OCI-LY1 (cell line): ENCODE measurements around the gene GUCA2A.

Experiments
- H2AFZ ChIP-seq: fragments of 200-600 bp; sonication (generic), shearing (Covaris generic); 2 replicates; pipeline ENCODE4 v1.6.0; 2014; ENCODE audit warnings: antibody characterized with exemption, mild to moderate bottlenecking, low read length
- H3F3A ChIP-seq: fragments of 200-600 bp; sonication (generic), shearing (Covaris generic); 2 replicates; pipeline ENCODE4 v1.6.0; 2014; ENCODE audit warnings: mild to moderate bottlenecking, antibody characterized with exemption, low read length, moderate library complexity; ENCODE audit not compliant: insufficient read depth
- H3K27ac ChIP-seq: fragments of 200-600 bp; sonication (generic); 2 replicates; pipeline ENCODE4 v1.5.1; 2014; ENCODE audit warnings: low read length, mixed run types, mild to moderate bottlenecking, low read depth; ENCODE audit not compliant: poor library complexity, severe bottlenecking
- H3K27me3 ChIP-seq: fragments of 200-600 bp; sonication (generic); 2 replicates; pipeline ENCODE4 v1.6.0; 2014; ENCODE audit warnings: antibody characterized with exemption, mild to moderate bottlenecking, low read length, moderate library complexity; ENCODE audit not compliant: insufficient read depth
- H3K36me3 ChIP-seq: fragments of 200-600 bp; sonication (generic); 2 replicates; pipeline ENCODE4 v1.6.1; 2014; ENCODE audit warnings: mild to moderate bottlenecking, antibody characterized with exemption, low read length, moderate library complexity, mixed read lengths; ENCODE audit not compliant: insufficient read depth
- H3K4me1 ChIP-seq: fragments of 200-600 bp; sonication (generic); 2 replicates; pipeline ENCODE4 v1.5.1; 2014; ENCODE audit warnings: mild to moderate bottlenecking, low read length, moderate library complexity; ENCODE audit not compliant: insufficient read depth, severe bottlenecking
- H3K4me2 ChIP-seq: fragments of 200-600 bp; sonication (generic), shearing (Covaris generic); 2 replicates; pipeline ENCODE4 v1.6.1; 2014; ENCODE audit warnings: low read length
- H3K4me3 ChIP-seq: fragments of 200-600 bp; sonication (generic); 2 replicates; pipeline ENCODE4 v1.5.1; 2014; ENCODE audit warnings: low read length, low read depth, mild to moderate bottlenecking, mixed read lengths; ENCODE audit not compliant: poor library complexity, severe bottlenecking
- H3K79me2 ChIP-seq: fragments of 200-600 bp; shearing (Covaris generic); 2 replicates; pipeline ENCODE4 v1.6.1; 2016; ENCODE audit warnings: mixed run types, low read length, mixed read lengths; ENCODE audit not compliant: insufficient read depth
- H3K9ac ChIP-seq: fragments of 200-600 bp; sonication (generic), shearing (Covaris generic); 2 replicates; pipeline ENCODE4 v1.6.1; 2014; ENCODE audit warnings: mild to moderate bottlenecking, low read length, mixed read lengths
- H3K9me2 ChIP-seq: fragments of 200-600 bp; sonication (generic), shearing (Covaris generic); 2 replicates; pipeline ENCODE4 v1.6.1; 2014; ENCODE audit warnings: low read depth, mild to moderate bottlenecking, low read length, mixed read lengths
- H3K9me3 ChIP-seq: fragments of 200-600 bp; shearing (Covaris generic); 2 replicates; pipeline ENCODE4 v1.6.1; 2014; ENCODE audit warnings: low read length, mixed read lengths
- H4K20me1 ChIP-seq: fragments of 200-600 bp; sonication (generic), shearing (Covaris generic); 2 replicates; pipeline ENCODE4 v1.6.0; 2016; ENCODE audit warnings: mild to moderate bottlenecking, low read length; ENCODE audit not compliant: insufficient read depth
- CTCF ChIP-seq: fragments of 200-600 bp; sonication (generic), shearing (Covaris generic); IDR thresholded peaks from 2 replicates; pipeline ENCODE4 v1.5.1; 2017; ENCODE audit warnings: mild to moderate bottlenecking, antibody characterized with exemption, low read length, moderate library complexity, mixed read lengths
- EZH2 ChIP-seq: fragments of 200-600 bp; sonication (generic), shearing (Covaris generic); IDR thresholded peaks from 2 replicates; pipeline ENCODE4 v1.8.0; 2017; ENCODE audit warnings: borderline replicate concordance, mixed run types, mild to moderate bottlenecking, antibody characterized with exemption, low read length, moderate library complexity, mixed read lengths

GUCA2A gene

DNA sequence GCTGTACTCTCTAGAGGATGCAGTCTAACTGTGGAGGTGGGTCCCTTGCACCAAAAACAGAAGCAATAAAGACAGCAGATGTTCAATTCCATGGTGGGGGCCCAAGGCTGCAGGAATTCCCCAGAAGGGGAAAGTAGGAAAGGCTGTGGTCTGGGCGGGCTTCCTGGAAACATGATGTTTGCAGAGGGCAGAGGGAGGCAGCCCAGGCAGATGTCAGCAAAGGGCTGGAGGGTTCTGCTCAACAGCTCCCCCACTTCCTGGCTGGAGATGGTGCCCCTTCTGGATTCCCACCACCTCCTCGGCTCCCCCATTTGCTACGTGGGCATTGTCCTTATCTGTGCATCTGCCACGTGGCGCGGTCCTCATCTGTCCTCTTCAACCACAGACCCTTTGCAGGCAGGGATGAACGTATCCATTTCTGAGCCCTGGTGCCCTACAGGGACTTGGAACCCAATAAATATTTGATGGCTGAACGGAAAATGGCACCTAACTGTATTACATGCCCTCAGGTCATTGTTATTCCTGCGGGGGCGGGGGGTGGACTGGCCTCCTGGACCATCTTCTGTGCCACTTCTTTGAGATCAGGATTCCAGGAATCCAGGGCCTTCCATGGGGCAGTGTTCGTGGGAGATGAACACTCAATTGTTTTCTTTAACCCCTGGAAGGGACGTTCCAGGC is 19.7 kb downstream of the GUCA2A start:
- Histone ChIP-seq H3K4me1 (no peaks in the 10 kb centered on the region), H3K4me3 (no peak overlapping the region), H3K79me2 (no peaks in the 10 kb centered on the region), H3K36me3 (no peaks in the 10 kb centered on the region), H3K27ac (no peak overlapping the region), H3K9ac (no peak overlapping the region), H3K9me3 (no peaks in the 10 kb centered on the region), H4K20me1 (no peaks in the 10 kb centered on the region), H3K4me2 (no peak overlapping the region), H3K9me2 (no peaks in the 10 kb centered on the region), H3K27me3 (no peaks in the 10 kb centered on the region; the same call in 1 of the 2 replicates), H3F3A (no peaks in the 10 kb centered on the region), H2AFZ (no peak overlapping the region)
- TF ChIP-seq EZH2 (no peak), CTCF (no peak)

- Histone ChIP-seq H3K4me1 (no peaks in the 10 kb centered on the region), H3K9ac (no peak overlapping the region), H2AFZ (no peak overlapping the region), H3K36me3 (no peaks in the 10 kb centered on the region), H3K9me3 (no peaks in the 10 kb centered on the region), H3K27ac (no peak overlapping the region), H3K4me3 (no peak overlapping the region), H3F3A (no peaks in the 10 kb centered on the region), H3K27me3 (no peaks in the 10 kb centered on the region; the same call in 1 of the 2 replicates), H3K9me2 (no peaks in the 10 kb centered on the region), H4K20me1 (no peaks in the 10 kb centered on the region), H3K4me2 (no peak overlapping the region), H3K79me2 (no peaks in the 10 kb centered on the region)
- TF ChIP-seq CTCF = no peak
These were observed 20.4 kb downstream of the GUCA2A start for GRCh38 chr1:42143896-42144710.

GRCh38 chr1:42142894-42143675 is 21.5 kb downstream of the GUCA2A start:
- Histone ChIP-seq H3K9me3 (no peaks in the 10 kb centered on the region), H3K79me2 (no peaks in the 10 kb centered on the region), H2AFZ (no peak overlapping the region), H3K4me2 (no peak overlapping the region), H3K36me3 (no peaks in the 10 kb centered on the region), H3F3A (no peaks in the 10 kb centered on the region), H3K9ac (no peak overlapping the region), H3K27me3 (peaks cover 6% of the 10 kb centered on the region; the same call in 1 of the 2 replicates), H3K9me2 (no peaks in the 10 kb centered on the region), H3K4me1 (no peaks in the 10 kb centered on the region), H3K4me3 (no peak overlapping the region), H3K27ac (no peak overlapping the region), H4K20me1 (no peaks in the 10 kb centered on the region)
- TF ChIP-seq EZH2 (no peak), CTCF (no peak)
